Measurements from ENCODE around the gene CAMK1D. TPM values are rescaled to one million over a fixed set of nuclear protein-coding genes. Genes with fewer than 3 reads are reported as not detected.

The CAMK1D gene
- total RNA-seq, 1 donor from 2014 or later: 1.0 TPM

- no peak overlapping the region for H3K4me3 ChIP-seq (ENCODE audit: low read depth, low read length)
- TF ChIP-seq CTCF (conservative IDR thresholded peaks at IDR 0.05; ENCODE audit: low read depth, low read length): no peak
- no peak for DNase-seq (ENCODE audit: low read depth)
Observed at GRCh38 chr10:12391206-12391605, 41.9 kb downstream of the CAMK1D start.

- DNase-seq (ENCODE audit: low read depth): no peak
- TF ChIP-seq CTCF (conservative IDR thresholded peaks at IDR 0.05; ENCODE audit: low read depth, low read length): no peak
- no peak overlapping the region for H3K4me3 ChIP-seq (ENCODE audit: low read depth, low read length)
Observed at GRCh38 chr10:12393831-12394230, 44.5 kb downstream of the CAMK1D start.

GRCh38 chr10:12394241-12395033, 45.1 kb downstream of the CAMK1D start:
- H3K4me3 ChIP-seq (ENCODE audit: low read depth, low read length): no peak overlapping the region
- no peak for TF ChIP-seq CTCF (conservative IDR thresholded peaks at IDR 0.05; ENCODE audit: low read depth, low read length)
- DNase-seq (ENCODE audit: low read depth): no peak

- no peak overlapping the region for H3K4me3 ChIP-seq (ENCODE audit: low read depth, low read length)
- DNase-seq (ENCODE audit: low read depth): no peak
- no peak for TF ChIP-seq CTCF (conservative IDR thresholded peaks at IDR 0.05; ENCODE audit: low read depth, low read length)
Observed at GRCh38 chr10:12396093-12396492, 46.7 kb downstream of the CAMK1D start.

- TF ChIP-seq CTCF (conservative IDR thresholded peaks at IDR 0.05; ENCODE audit: low read depth, low read length): no peak
- DNase-seq (ENCODE audit: low read depth): no peak
- no peak overlapping the region for H3K4me3 ChIP-seq (ENCODE audit: low read depth, low read length)
Observed at GRCh38 chr10:12396567-12396966, 47.2 kb downstream of the CAMK1D start.

- no peak for DNase-seq (ENCODE audit: low read depth)
- no peak for TF ChIP-seq CTCF (conservative IDR thresholded peaks at IDR 0.05; ENCODE audit: low read depth, low read length)
- no peak overlapping the region for H3K4me3 ChIP-seq (ENCODE audit: low read depth, low read length)
Observed at GRCh38 chr10:12397147-12397896, 48.0 kb downstream of the CAMK1D start.

Data from epithelial cell of proximal tubule (primary cell).